ENCODE results near the gene CNP. TPM values are rescaled to one million over a fixed set of nuclear protein-coding genes. Genes with fewer than 3 reads are reported as not detected.

CNP gene
- total and polyA plus RNA-seq, 10 of the 15 experiments (the other 5 are each of a cell fraction or from before 2014, with no cell fraction given): 1.8 to 60.7 (median 31.4) TPM

GRCh38 chr17:41957869-41958439, 8.6 kb upstream of the CNP start:
- Histone ChIP-seq H3K4me2 (ENCODE audit: control insufficient read depth, insufficient read depth) (no peak overlapping the region), H3K9me3 (replicated peaks; ENCODE audit: control insufficient read depth, insufficient read depth, low read length) (no peaks in the 10 kb centered on the region), H3K4me1 (ENCODE audit: control insufficient read depth, insufficient read depth, low read length) (no peaks in the 10 kb centered on the region), H3K27me3 (replicated peaks in 1 of 2; ENCODE audit: control insufficient read depth in 2 of 2, insufficient read depth in 2 of 2, low read length in 1 of 2) (no peaks in the 10 kb centered on the region), H4K20me1 (ENCODE audit: control insufficient read depth, insufficient read depth) (no peaks in the 10 kb centered on the region), H3K27ac (ENCODE audit: control insufficient read depth, insufficient read depth) (no peak overlapping the region), H3K4me3 (no peak overlapping the region), H3K9ac (ENCODE audit: control insufficient read depth, insufficient read depth, low read length) (no peak overlapping the region), H2AFZ (ENCODE audit: control insufficient read depth, low read depth, low read length) (no peak overlapping the region), H3K79me2 (ENCODE audit: control insufficient read depth, insufficient read depth, low read length) (no peaks in the 10 kb centered on the region), H3K36me3 (ENCODE audit: control insufficient read depth in 2 of 2, insufficient read depth in 2 of 2, low read length in 1 of 2) (no peaks in the 10 kb centered on the region)
- ChIA-PET RAD21 (ENCODE audit: unreplicated experiment) (interaction anchor here (0.7 kb wide), 1 partner anchor 47 kb away, joined by 3 read pairs; no protein-coding TSS in a partner anchor), CTCF (interaction anchor here (0.6 to 2.8 kb wide), 6 partner anchors 27 to 160 kb away, joined by 3 to 17 read pairs (median 4); partner anchors contain the start of gene ODAD4), SMC1A (ENCODE audit: uncharacterized antibody, unreplicated experiment) (interaction anchor here (1.0 kb wide), 1 partner anchor 22 kb away, joined by 3 read pairs; no protein-coding TSS in a partner anchor), POLR2A (interaction anchor here (0.5 to 1.6 kb wide), 4 partner anchors 8 to 201 kb away, joined by 3 to 5 read pairs (median 3); partner anchors contain the start of genes CNP and ODAD4)
- DNase-seq (ENCODE audit: low read depth, low spot score): no peak
- ATAC-seq: no peak
- FAIRE-seq: no peak
- BruUV-seq (replicated peaks): no TSS peak
- no peak for TF ChIP-seq ZNF384 (IDR thresholded peaks at IDR 0.05; ENCODE audit: borderline replicate concordance, low read depth, low read length)
- intact Hi-C loops (cut with micrococcal nuclease; ENCODE audit: unreplicated experiment) (no loop called here), in situ Hi-C loops (cut with MboI) (no loop called here)
- WGBS (ENCODE audit: insufficient coverage, insufficient replicate concordance, low lambda C conversion rate, missing lambda C conversion rate): 36% methylated on average over 6 of the region's 6 CpGs

- intact Hi-C loops (cut with micrococcal nuclease; ENCODE audit: unreplicated experiment): loop anchor here (1.0 kb wide), 1 partner anchor 221 kb away; no protein-coding TSS in a partner anchor
- RAD21 ChIA-PET (ENCODE audit: unreplicated experiment): interaction anchor here (0.8 to 2.2 kb wide), 7 partner anchors 26 to 157 kb away, joined by 3 to 11 read pairs (median 3); partner anchors contain the start of genes ACLY, DNAJC7 and ODAD4
- CTCF ChIA-PET: interaction anchor here (0.6 to 2.8 kb wide), 24 partner anchors 10 to 292 kb away, joined by 3 to 17 read pairs (median 4); partner anchors contain the start of genes KLHL11 and ODAD4
- no peaks in the 10 kb centered on the region for H3K27me3 ChIP-seq (replicated peaks in 1 of 2; ENCODE audit: control insufficient read depth in 2 of 2, insufficient read depth in 2 of 2, low read length in 1 of 2)
- no peak for TF ChIP-seq FOXK2 (IDR thresholded peaks at IDR 0.05)
- TF ChIP-seq CTCF (IDR thresholded peaks at IDR 0.05 in 2 of 3, conservative IDR thresholded peaks at IDR 0.05 in 1 of 3; ENCODE audit: control insufficient read depth in 2 of 3, extremely low read depth in 1 of 3, insufficient read depth in 1 of 3, low read depth in 3 of 3, low read length in 3 of 3): no peak
- no peak for TF ChIP-seq NFXL1 (IDR thresholded peaks at IDR 0.05; ENCODE audit: borderline replicate concordance)
- no TSS peak for BruUV-seq (replicated peaks)
- no peak for ATAC-seq
- FAIRE-seq: no peak
- no peaks in the 10 kb centered on the region for H4K20me1 ChIP-seq (ENCODE audit: control insufficient read depth, insufficient read depth)
- H3K4me2 ChIP-seq (ENCODE audit: control insufficient read depth, insufficient read depth): no peak overlapping the region
- POLR2A ChIA-PET: interaction anchor here (0.6 to 1.5 kb wide), 2 partner anchors 26 to 61 kb away, joined by 3 read pairs; partner anchors contain the start of gene NKIRAS2
- H2AFZ ChIP-seq (ENCODE audit: control insufficient read depth, low read depth, low read length): no peak overlapping the region
- H3K4me1 ChIP-seq (ENCODE audit: control insufficient read depth, insufficient read depth, low read length): no peaks in the 10 kb centered on the region
- H3K9ac ChIP-seq (ENCODE audit: control insufficient read depth, insufficient read depth, low read length): no peak overlapping the region
- no peak overlapping the region for H3K27ac ChIP-seq (ENCODE audit: control insufficient read depth, insufficient read depth)
- H3K36me3 ChIP-seq (ENCODE audit: control insufficient read depth in 2 of 2, insufficient read depth in 2 of 2, low read length in 1 of 2): no peaks in the 10 kb centered on the region
- SMC1A ChIA-PET (ENCODE audit: uncharacterized antibody, unreplicated experiment): interaction anchor here (1.1 to 1.6 kb wide), 5 partner anchors 20 to 223 kb away, joined by 3 to 4 read pairs (median 3); no protein-coding TSS in a partner anchor
- H3K9me3 ChIP-seq (replicated peaks; ENCODE audit: control insufficient read depth, insufficient read depth, low read length): no peaks in the 10 kb centered on the region
- in situ Hi-C loops (cut with MboI): no loop called here
- no peak overlapping the region for H3K4me3 ChIP-seq
- DNase-seq (ENCODE audit: low read depth, low spot score): no peak
- H3K79me2 ChIP-seq (ENCODE audit: control insufficient read depth, insufficient read depth, low read length): no peaks in the 10 kb centered on the region
- WGBS (ENCODE audit: insufficient coverage, insufficient replicate concordance, low lambda C conversion rate, missing lambda C conversion rate): 0% methylated on average over 2 of the region's 2 CpGs
Measured at GRCh38 chr17:41959030-41959335, 7.6 kb upstream of the CNP start.
